NT2/D1 (cell line): ENCODE measurements around the gene RRBP1.

ENCODE experiments used
- DNase-seq: peaks from one replicate; pipeline ENCODE4 v3.0.0-alpha.2; 2011; ENCODE audit warnings: low read depth, low spot score
- H3K27me3 ChIP-seq: 2 replicates; pipeline ENCODE4 v1.6.0; 2011; ENCODE audit warnings: mild to moderate bottlenecking; ENCODE audit not compliant: insufficient read length, insufficient read depth
- H3K36me3 ChIP-seq: 2 replicates; pipeline ENCODE4 v1.6.1; 2011; ENCODE audit warnings: mild to moderate bottlenecking, low read length, mixed read lengths; ENCODE audit not compliant: insufficient read depth, insufficient read length
- H3K4me1 ChIP-seq: 2 replicates; pipeline ENCODE4 v1.5.1; 2011; ENCODE audit not compliant: insufficient read depth, insufficient read length
- H3K4me3 ChIP-seq: 2 replicates; pipeline ENCODE4 v1.5.1; 2011; ENCODE audit warnings: low read depth; ENCODE audit not compliant: insufficient read length
- H3K9ac ChIP-seq: 2 replicates; pipeline ENCODE4 v1.6.0; 2011; ENCODE audit warnings: low read depth; ENCODE audit not compliant: insufficient read length
- H3K9me3 ChIP-seq: 2 replicates; pipeline ENCODE4 v1.5.1; 2011; ENCODE audit warnings: mild to moderate bottlenecking, low read length; ENCODE audit not compliant: insufficient read depth
- SUZ12 ChIP-seq: IDR thresholded peaks from 2 replicates; pipeline ENCODE4 v1.6.1; 2011; ENCODE audit not compliant: insufficient read length, insufficient read depth; ENCODE audit errors: extremely low read depth
- YY1 ChIP-seq: IDR thresholded peaks from 2 replicates; pipeline ENCODE4 v1.6.1; 2011; ENCODE audit not compliant: insufficient read length, insufficient read depth
- ZNF274 ChIP-seq: IDR thresholded peaks from 2 replicates; pipeline ENCODE4 v1.6.1; 2011; ENCODE audit warnings: mild to moderate bottlenecking, low read depth, low read length

RRBP1 gene

DNA sequence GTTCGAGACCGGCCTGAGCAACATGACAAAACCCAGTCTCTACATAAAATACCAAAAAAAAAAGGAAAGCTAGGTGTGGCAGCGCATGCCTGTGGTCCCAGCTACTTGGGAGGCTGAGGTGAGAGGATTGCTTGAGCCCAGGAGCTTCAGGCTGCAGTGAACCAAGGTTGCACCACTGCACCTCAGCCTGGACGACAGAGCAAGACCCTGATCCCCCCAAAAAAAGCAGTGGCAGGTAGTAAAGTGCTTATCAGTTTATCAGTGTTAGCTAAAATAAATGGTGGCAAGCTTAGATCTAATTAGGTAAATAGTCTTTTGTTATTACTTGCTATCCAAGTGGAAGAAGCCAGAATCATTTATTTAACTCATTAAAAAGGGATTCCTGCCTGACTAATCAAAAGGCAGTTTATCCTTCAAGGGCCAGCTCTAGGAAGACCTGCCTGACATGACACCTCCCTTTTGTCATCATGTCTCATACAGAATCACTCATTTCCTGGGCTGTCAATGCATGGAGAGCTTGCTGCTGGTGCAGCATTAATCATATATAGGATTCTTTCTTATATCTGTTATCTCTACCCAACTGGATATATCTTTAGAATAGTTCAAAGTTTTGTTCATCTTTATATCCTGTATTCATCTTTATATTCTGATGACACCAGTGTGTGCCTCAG, 102.5 kb downstream of the RRBP1 start:
- Histone ChIP-seq H3K27me3 (no peaks in the 10 kb centered on the region), H3K36me3 (peaks cover 11% of the 10 kb centered on the region), H3K9me3 (no peaks in the 10 kb centered on the region), H3K4me1 (no peaks in the 10 kb centered on the region), H3K4me3 (no peak overlapping the region), H3K9ac (no peak overlapping the region)
- no peak for TF ChIP-seq YY1
- no peak for TF ChIP-seq ZNF274
- no peak for TF ChIP-seq SUZ12
- no peak for DNase-seq

DNA sequence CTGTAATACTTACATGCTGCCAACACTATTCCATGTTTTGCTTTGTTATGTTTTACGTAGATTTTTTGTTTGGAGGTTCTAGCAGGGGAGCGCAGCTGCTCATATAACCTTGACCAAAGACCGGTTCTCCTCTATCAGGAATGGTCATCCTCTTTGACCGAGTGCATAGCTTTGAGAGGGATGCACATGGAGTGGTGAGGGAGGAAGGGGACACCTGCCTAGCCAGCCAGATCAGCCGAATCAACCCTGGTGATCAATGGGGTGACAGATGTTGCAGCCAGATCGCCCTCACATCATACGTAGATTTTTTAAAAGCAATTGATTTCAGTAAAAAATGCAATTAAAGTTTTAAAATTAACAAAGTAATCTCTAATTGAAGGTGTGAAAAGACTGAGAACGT, 105.8 kb downstream of the RRBP1 start:
- no peaks in the 10 kb centered on the region for H3K27me3 ChIP-seq
- no peak for DNase-seq
- H3K9ac ChIP-seq: no peak overlapping the region
- peaks cover 26% of the 10 kb centered on the region for H3K36me3 ChIP-seq
- no peaks in the 10 kb centered on the region for H3K4me1 ChIP-seq
- TF ChIP-seq ZNF274: no peak
- no peak for TF ChIP-seq SUZ12
- no peaks in the 10 kb centered on the region for H3K9me3 ChIP-seq
- H3K4me3 ChIP-seq: no peak overlapping the region

DNA sequence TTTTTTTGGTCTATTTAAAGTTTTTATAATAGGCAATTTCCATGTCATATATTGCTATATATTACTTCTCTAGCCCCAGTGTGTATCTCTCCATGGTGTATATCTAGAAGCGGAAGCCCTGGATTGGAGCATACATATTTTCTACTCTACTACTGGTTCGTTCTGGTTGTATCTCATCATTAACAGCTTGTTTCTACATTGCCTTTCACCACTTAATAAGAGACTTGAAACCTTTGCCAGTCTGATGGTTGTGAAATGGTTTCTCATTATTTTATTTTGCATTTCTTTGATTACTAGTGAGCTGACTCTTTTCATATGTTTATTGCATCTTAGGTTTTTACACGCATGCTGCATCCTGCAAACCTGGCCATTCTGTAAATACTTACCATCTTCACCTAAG, 108.6 kb downstream of the RRBP1 start:
- H3K4me3 ChIP-seq: no peak overlapping the region
- peaks cover 26% of the 10 kb centered on the region for H3K36me3 ChIP-seq
- TF ChIP-seq ZNF274 (no peak), SUZ12 (no peak), YY1 (no peak)
- no peaks in the 10 kb centered on the region for H3K9me3 ChIP-seq
- DNase-seq: no peak
- no peaks in the 10 kb centered on the region for H3K27me3 ChIP-seq
- no peak overlapping the region for H3K9ac ChIP-seq
- no peaks in the 10 kb centered on the region for H3K4me1 ChIP-seq

DNA sequence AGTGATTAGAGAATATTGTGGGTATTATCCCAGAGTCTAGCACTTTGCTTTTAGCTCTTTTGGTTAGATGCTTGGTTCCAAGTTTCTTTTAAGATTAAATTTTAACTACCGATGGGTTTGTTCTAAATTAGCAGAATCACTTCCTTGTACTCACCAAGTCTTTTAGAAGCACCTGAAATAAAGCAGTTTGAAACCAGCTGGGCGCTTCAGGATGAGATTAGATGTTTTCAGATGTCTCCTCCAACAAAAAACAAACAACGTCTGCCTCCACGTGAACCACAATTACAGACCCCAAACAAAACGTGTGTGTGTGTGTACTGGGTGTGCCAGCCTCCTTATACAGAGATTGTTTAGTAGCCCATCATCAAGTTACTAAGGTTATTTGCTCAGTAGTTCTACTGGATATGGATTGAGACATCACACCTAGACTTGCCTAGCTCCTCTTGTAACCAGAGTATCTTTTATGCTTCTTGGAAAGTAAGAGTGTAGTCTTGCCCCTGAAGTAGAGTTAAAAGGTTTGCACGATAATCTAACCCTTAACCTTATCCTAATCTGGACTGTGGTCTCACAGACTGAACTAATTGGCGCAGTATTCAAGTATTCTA, 109.9 kb downstream of the RRBP1 start:
- no peak for DNase-seq

DNA sequence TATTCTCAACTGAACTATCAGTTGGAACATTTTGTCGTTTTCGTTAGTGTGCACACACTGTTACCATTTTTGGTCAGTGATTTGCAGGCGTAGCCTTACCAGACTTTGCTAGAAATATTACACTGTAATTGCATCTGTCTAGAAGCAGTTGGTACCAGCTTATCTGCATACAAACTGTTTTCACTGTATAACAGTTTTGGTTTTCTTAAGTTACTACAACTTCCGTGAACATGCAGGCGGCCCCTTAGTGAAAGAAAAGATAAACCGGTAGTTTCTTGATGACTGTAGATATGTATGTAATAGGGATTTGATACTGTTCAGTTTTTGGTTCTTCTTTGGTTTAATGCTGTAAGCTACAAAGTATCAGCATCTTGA, 110.9 kb downstream of the RRBP1 start:
- H3K27me3 ChIP-seq: no peaks in the 10 kb centered on the region
- H3K9ac ChIP-seq: peak overlapping the region; percentile 97
- H3K4me1 ChIP-seq: no peaks in the 10 kb centered on the region
- TF ChIP-seq SUZ12 (no peak), YY1 (no peak), ZNF274 (no peak)
- peaks cover 21% of the 10 kb centered on the region for H3K36me3 ChIP-seq
- H3K4me3 ChIP-seq: peak overlapping the region; percentile 82
- DNase-seq: no peak
- H3K9me3 ChIP-seq: no peaks in the 10 kb centered on the region

More for the DNA sequence above, 109.9 kb downstream of the RRBP1 start:
- no peak overlapping the region for H3K4me3 ChIP-seq
- H3K36me3 ChIP-seq: peaks cover 26% of the 10 kb centered on the region
- H3K9ac ChIP-seq: no peak overlapping the region
- H3K9me3 ChIP-seq: no peaks in the 10 kb centered on the region
- no peak for TF ChIP-seq SUZ12
- no peak for TF ChIP-seq YY1
- TF ChIP-seq ZNF274: no peak
- H3K27me3 ChIP-seq: no peaks in the 10 kb centered on the region
- H3K4me1 ChIP-seq: no peaks in the 10 kb centered on the region

DNA sequence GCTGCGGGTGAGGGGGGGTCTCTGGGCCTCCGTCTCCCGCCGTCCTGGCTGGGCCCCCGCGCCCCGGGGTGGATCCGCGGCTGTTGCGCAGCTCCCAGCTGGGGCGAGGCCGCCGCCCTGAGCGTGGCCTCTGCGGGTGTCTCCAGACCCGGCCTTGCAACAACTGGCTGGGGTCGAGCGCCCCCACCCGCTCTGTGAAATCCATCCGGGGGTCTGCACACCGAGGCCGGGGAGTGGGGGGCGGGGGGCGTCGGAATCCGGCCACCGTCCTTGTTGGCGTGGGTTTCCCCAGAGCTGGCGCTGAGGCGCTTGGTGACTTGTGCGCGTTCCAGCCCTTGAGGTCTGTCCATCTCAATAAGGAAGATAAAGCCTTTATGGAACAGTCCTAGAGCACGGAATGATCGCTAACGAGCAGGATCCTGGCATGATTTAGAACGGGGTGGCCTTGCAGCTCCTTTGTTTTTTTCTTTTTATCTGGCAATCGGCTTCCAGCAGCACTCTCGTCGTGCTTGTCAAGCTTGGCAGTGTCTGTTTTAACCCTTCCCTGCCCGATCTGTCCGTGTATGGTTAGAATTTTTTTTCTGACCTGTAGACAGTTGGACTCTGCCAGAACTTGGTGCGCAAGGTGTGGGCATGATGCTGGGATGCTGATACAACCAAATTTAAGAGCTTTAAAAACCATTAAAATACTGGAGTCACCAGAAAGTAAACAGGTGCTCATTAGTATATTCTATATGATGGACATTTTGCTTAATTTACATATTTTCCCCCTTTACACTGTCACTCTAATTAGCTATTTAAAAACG, 111.5 kb downstream of the RRBP1 start:
- peak overlapping the region; percentile 97 for H3K9ac ChIP-seq
- H3K36me3 ChIP-seq: peaks cover 19% of the 10 kb centered on the region
- no peaks in the 10 kb centered on the region for H3K4me1 ChIP-seq
- DNase-seq: peak; percentile 23
- no peaks in the 10 kb centered on the region for H3K9me3 ChIP-seq
- H3K27me3 ChIP-seq: no peaks in the 10 kb centered on the region
- peak overlapping the region; percentile 82 for H3K4me3 ChIP-seq
- TF ChIP-seq YY1 (no peak), SUZ12 (no peak), ZNF274 (no peak)

DNA sequence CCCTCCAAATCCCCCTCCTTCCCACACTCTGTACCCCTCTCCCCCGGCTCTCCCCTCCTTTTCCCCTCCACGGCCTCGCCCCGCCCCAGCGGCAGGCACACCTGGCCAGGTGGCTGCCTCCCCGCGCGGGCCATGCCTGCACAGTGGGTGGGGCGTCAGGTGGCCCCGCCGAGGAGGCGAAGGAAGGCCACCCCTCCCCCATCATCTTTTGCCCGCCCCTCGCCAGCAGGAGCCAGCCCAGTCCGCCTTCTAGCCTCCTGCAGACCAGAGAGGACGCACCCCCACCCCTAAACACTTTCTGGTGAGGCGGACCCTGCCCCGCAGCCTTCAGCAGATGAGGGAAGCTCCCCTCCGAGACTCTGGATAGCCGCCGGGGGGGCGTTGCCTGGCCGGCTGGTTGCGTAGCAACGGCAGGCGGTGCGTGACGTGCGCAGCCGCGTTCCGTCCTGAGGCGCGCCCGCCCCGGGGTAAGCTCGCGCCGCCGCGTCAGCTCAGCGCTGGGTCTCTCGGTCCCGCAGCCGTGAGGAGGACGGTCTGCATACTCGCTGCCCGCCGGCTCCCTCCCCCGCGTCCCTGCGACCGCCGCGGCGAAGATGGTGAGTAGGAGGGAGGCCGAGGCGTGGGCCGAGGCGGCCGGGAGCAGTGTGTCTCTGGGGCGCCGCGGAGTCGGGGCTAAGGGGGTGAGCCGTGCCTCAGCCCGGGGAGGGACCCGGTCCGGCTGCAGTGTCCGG, 112.3 kb downstream of the RRBP1 start, which contains the start of gene DSTN:
Gene DSTN (plus strand): TSS at position 460 of the 731 bp plus-strand sequence. CDS start 134 bp downstream, at position 594.
- Histone ChIP-seq H3K27me3 (no peaks in the 10 kb centered on the region), H3K9ac (peak within 1 kb of the TSS; percentile 97), H3K4me1 (no peaks in the 10 kb centered on the region), H3K9me3 (no peaks in the 10 kb centered on the region), H3K36me3 (peaks cover 15% of the 10 kb centered on the region), H3K4me3 (peak within 1 kb of the TSS; percentile 82)
- no peak for TF ChIP-seq SUZ12
- no peak for TF ChIP-seq YY1
- TF ChIP-seq ZNF274: no peak
- DNase-seq: peak; percentile 83
